K562 (cell line): Measurements from ENCODE around the gene ZKSCAN3. TPM values are rescaled to one million over a fixed set of nuclear protein-coding genes. Genes with fewer than 3 reads are reported as not detected.

ENCODE experiments used
- BACH1 ChIP-seq: fragments of 200-800 bp; sonication (Bioruptor generic); IDR thresholded peaks from 2 replicates; pipeline ENCODE4 v1.6.1; 2016; ENCODE audit warnings: missing genetic modification characterization, missing compliant biosample characterization
- DIDO1 ChIP-seq: fragments of 450-650 bp; IDR thresholded peaks from 2 replicates; pipeline ENCODE4 v1.6.1; 2016; ENCODE audit warnings: low read depth, missing biosample characterization, missing genetic modification characterization
- DNMT1 ChIP-seq: fragments of 450-650 bp; IDR thresholded peaks from 2 replicates; pipeline ENCODE4 v1.6.1; 2016; ENCODE audit warnings: antibody characterized with exemption, mild to moderate bottlenecking
- E2F3 ChIP-seq: fragments of 250-450 bp; sonication (Bioruptor Pico); IDR thresholded peaks from 2 replicates; pipeline ENCODE4 v1.4.0; 2020; ENCODE audit warnings: mild to moderate bottlenecking
- ESRRA ChIP-seq: fragments of 450-650 bp; IDR thresholded peaks from 2 replicates; pipeline ENCODE4 v1.6.1; 2014; ENCODE audit warnings: low read depth, mild to moderate bottlenecking, moderate library complexity, borderline replicate concordance
- FOXJ3 ChIP-seq: sonication (generic); formaldehyde crosslinking; IDR thresholded peaks from 2 replicates; pipeline ENCODE4 v1.4.0; 2020; ENCODE audit warnings: mild to moderate bottlenecking, missing genetic modification reagents
- GTF2A2 ChIP-seq: IDR thresholded peaks from 2 replicates; pipeline ENCODE4 v1.6.1; 2016; ENCODE audit warnings: mild to moderate bottlenecking, missing genetic modification characterization, missing compliant biosample characterization
- KLF6 ChIP-seq: fragments of 250-450 bp; sonication (Bioruptor Pico); IDR thresholded peaks from 2 replicates; pipeline ENCODE4 v1.4.0; 2020; ENCODE audit warnings: mild to moderate bottlenecking, moderate library complexity, borderline replicate concordance
- MAFG ChIP-seq: fragments of 450-650 bp; conservative IDR thresholded peaks from 2 replicates; pipeline ENCODE4 v1.6.1; 2016; ENCODE audit warnings: missing genetic modification characterization, missing compliant biosample characterization
- NBN ChIP-seq: fragments of 450-650 bp; IDR thresholded peaks from 2 replicates; pipeline ENCODE4 v1.6.1; 2016; ENCODE audit warnings: low read depth, mild to moderate bottlenecking
- NFE2 ChIP-seq: IDR thresholded peaks from 2 replicates; pipeline ENCODE4 v1.6.1; 2014; ENCODE audit warnings: antibody characterized with exemption, low read depth
- NR4A1 ChIP-seq, 2 experiments: fragments of 250-450 bp in 1 of 2; fragments of 450-650 bp in 1 of 2; sonication (Bioruptor Pico) in 1 of 2; IDR thresholded peaks; 2 replicates each; pipeline versions ENCODE4 v1.4.0 to v1.6.1; 2016 to 2020; ENCODE audit warnings: mild to moderate bottlenecking in 2 of 2, missing compliant biosample characterization in 1 of 2, missing genetic modification characterization in 1 of 2, moderate library complexity in 1 of 2
- PCBP2 ChIP-seq: fragments of 200-400 bp; formaldehyde crosslinking; IDR thresholded peaks from 2 replicates; pipeline ENCODE4 v1.6.1; 2018; ENCODE audit warnings: low read length, low read depth, mild to moderate bottlenecking, moderate library complexity; ENCODE audit not compliant: poor library complexity, severe bottlenecking
- POLR2A ChIP-seq: fragments of 450-650 bp; conservative IDR thresholded peaks from 2 replicates; pipeline ENCODE4 v1.6.1; 2016
- POLR2G ChIP-seq: fragments of 200-400 bp; formaldehyde crosslinking; IDR thresholded peaks from 2 replicates; pipeline ENCODE4 v1.6.1; 2017; ENCODE audit warnings: low read depth, mild to moderate bottlenecking, antibody characterized with exemption, low read length, moderate library complexity
- RFX1 ChIP-seq: fragments of 450-650 bp; IDR thresholded peaks from 2 replicates; pipeline ENCODE4 v1.6.1; 2016; ENCODE audit warnings: mild to moderate bottlenecking, moderate library complexity
- YY1 ChIP-seq, 3 experiments: IDR thresholded peaks; 2 replicates each; pipeline ENCODE4 v1.6.1; 2011; ENCODE audit warnings: low read length in 2 of 3, mild to moderate bottlenecking in 2 of 3, moderate library complexity in 2 of 3, borderline replicate concordance in 1 of 3, control low read depth in 1 of 3, low read depth in 1 of 3; ENCODE audit not compliant: insufficient read depth in 3 of 3, insufficient replicate concordance in 2 of 3, control insufficient read depth in 1 of 3, insufficient read length in 1 of 3; ENCODE audit errors: extremely low read depth in 1 of 3
- ZNF232 ChIP-seq: sonication (generic); formaldehyde crosslinking; IDR thresholded peaks from 2 replicates; pipeline ENCODE4 v1.8.0; 2022; ENCODE audit warnings: mild to moderate bottlenecking, missing genetic modification reagents
- ZNF316 ChIP-seq: fragments of 450-650 bp; IDR thresholded peaks from 2 replicates; pipeline ENCODE4 v1.6.1; 2016
- polyA plus RNA-seq, 8 experiments: library from polyadenylated mRNA; depleted of rRNA in 4 of 8; stranded (reverse) in 5 of 8; unstranded in 3 of 8; fragments of >200 nt; fragmentation: Nextera tagmentation in 2 of 8; fragmentation: Illumina TruSeq in 1 of 8; extraction: Ambion mirVana in 2 of 8; extraction: Trizol in 1 of 8; gene quantifications; 2 replicates each; pipeline versions ENCODE4 v1.2.1 to v1.2.3, GENCODE V29; 2011 to 2014; ENCODE audit warnings: inconsistent platforms in 1 of 8, missing spikeins in 1 of 8
- total RNA-seq, 7 experiments: library from RNA; depleted of rRNA in 6 of 7; stranded (reverse); fragments of >200 nt in 6 of 7; fragmentation: Illumina TruSeq in 2 of 7; extraction: Trizol in 2 of 7; gene quantifications; 2 replicates each; pipeline versions ENCODE4 v1.2.1 to v1.2.3, GENCODE V29; 2011 to 2021; ENCODE audit warnings: low replicate concordance in 1 of 7
- TF ChIP-seq, protein P1 (sequence below): fragments of 450-650 bp; IDR thresholded peaks from 2 replicates; pipeline ENCODE4 v1.6.1; 2016; ENCODE audit warnings: mild to moderate bottlenecking, moderate library complexity

Gene ZKSCAN3
- total and polyA plus RNA-seq, 9 of the 15 experiments (the other 6 are each of a cell fraction or from before 2014, with no cell fraction given), result 3.0 to 12.4 (median 10.2) TPM

DNA sequence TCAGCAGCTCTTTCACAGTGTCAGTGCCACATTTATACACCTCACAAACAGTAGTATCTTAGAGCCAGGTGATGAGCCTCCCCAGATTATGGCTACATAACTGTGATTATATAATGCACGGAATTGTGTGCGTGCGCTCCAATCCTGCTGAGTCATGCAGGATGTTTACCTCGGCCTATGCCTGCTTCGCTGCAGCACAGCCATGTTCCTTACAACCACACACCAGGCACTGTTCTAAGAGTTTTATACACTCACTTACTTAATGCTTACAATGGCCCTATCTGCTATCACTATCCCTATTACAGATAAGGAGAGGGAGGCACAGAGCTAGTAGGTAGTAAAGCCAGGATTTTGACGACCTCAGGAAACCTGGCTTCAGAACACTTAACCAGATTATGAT, 7.3 kb downstream of the ZKSCAN3 start (continued):
- TF ChIP-seq, protein P1, sequence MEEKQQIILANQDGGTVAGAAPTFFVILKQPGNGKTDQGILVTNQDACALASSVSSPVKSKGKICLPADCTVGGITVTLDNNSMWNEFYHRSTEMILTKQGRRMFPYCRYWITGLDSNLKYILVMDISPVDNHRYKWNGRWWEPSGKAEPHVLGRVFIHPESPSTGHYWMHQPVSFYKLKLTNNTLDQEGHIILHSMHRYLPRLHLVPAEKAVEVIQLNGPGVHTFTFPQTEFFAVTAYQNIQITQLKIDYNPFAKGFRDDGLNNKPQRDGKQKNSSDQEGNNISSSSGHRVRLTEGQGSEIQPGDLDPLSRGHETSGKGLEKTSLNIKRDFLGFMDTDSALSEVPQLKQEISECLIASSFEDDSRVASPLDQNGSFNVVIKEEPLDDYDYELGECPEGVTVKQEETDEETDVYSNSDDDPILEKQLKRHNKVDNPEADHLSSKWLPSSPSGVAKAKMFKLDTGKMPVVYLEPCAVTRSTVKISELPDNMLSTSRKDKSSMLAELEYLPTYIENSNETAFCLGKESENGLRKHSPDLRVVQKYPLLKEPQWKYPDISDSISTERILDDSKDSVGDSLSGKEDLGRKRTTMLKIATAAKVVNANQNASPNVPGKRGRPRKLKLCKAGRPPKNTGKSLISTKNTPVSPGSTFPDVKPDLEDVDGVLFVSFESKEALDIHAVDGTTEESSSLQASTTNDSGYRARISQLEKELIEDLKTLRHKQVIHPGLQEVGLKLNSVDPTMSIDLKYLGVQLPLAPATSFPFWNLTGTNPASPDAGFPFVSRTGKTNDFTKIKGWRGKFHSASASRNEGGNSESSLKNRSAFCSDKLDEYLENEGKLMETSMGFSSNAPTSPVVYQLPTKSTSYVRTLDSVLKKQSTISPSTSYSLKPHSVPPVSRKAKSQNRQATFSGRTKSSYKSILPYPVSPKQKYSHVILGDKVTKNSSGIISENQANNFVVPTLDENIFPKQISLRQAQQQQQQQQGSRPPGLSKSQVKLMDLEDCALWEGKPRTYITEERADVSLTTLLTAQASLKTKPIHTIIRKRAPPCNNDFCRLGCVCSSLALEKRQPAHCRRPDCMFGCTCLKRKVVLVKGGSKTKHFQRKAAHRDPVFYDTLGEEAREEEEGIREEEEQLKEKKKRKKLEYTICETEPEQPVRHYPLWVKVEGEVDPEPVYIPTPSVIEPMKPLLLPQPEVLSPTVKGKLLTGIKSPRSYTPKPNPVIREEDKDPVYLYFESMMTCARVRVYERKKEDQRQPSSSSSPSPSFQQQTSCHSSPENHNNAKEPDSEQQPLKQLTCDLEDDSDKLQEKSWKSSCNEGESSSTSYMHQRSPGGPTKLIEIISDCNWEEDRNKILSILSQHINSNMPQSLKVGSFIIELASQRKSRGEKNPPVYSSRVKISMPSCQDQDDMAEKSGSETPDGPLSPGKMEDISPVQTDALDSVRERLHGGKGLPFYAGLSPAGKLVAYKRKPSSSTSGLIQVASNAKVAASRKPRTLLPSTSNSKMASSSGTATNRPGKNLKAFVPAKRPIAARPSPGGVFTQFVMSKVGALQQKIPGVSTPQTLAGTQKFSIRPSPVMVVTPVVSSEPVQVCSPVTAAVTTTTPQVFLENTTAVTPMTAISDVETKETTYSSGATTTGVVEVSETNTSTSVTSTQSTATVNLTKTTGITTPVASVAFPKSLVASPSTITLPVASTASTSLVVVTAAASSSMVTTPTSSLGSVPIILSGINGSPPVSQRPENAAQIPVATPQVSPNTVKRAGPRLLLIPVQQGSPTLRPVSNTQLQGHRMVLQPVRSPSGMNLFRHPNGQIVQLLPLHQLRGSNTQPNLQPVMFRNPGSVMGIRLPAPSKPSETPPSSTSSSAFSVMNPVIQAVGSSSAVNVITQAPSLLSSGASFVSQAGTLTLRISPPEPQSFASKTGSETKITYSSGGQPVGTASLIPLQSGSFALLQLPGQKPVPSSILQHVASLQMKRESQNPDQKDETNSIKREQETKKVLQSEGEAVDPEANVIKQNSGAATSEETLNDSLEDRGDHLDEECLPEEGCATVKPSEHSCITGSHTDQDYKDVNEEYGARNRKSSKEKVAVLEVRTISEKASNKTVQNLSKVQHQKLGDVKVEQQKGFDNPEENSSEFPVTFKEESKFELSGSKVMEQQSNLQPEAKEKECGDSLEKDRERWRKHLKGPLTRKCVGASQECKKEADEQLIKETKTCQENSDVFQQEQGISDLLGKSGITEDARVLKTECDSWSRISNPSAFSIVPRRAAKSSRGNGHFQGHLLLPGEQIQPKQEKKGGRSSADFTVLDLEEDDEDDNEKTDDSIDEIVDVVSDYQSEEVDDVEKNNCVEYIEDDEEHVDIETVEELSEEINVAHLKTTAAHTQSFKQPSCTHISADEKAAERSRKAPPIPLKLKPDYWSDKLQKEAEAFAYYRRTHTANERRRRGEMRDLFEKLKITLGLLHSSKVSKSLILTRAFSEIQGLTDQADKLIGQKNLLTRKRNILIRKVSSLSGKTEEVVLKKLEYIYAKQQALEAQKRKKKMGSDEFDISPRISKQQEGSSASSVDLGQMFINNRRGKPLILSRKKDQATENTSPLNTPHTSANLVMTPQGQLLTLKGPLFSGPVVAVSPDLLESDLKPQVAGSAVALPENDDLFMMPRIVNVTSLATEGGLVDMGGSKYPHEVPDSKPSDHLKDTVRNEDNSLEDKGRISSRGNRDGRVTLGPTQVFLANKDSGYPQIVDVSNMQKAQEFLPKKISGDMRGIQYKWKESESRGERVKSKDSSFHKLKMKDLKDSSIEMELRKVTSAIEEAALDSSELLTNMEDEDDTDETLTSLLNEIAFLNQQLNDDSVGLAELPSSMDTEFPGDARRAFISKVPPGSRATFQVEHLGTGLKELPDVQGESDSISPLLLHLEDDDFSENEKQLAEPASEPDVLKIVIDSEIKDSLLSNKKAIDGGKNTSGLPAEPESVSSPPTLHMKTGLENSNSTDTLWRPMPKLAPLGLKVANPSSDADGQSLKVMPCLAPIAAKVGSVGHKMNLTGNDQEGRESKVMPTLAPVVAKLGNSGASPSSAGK, result peak; percentile 10; the same call in 1 of the 2 replicates
- no peak for TF ChIP-seq GTF2A2 (tag)
- peak; percentile 91 for TF ChIP-seq BACH1 (tag)
- peak; percentile 96 for TF ChIP-seq MAFG (tag)
- TF ChIP-seq YY1 (IDR thresholded peaks at IDR 0.05; ENCODE audit: borderline replicate concordance in 1 of 3, control insufficient read depth in 1 of 3, extremely low read depth in 1 of 3, insufficient read depth in 3 of 3, insufficient read length in 1 of 3, insufficient replicate concordance in 2 of 3, low read depth in 1 of 3, low read length in 2 of 3), result peak in 1 of 3 experiments; percentile 70
- TF ChIP-seq PCBP2, result no peak
- peak; percentile 69; the same call in 1 of the 2 replicates for TF ChIP-seq KLF6 (CRISPR knock-in tag)
- TF ChIP-seq DIDO1 (tag), result no peak
- TF ChIP-seq FOXJ3 (CRISPR knock-in tag), result no peak
- TF ChIP-seq ZNF232, result no peak
- TF ChIP-seq POLR2A, result no peak
- TF ChIP-seq E2F3, result no peak
- no peak for TF ChIP-seq ESRRA
- TF ChIP-seq POLR2G, result no peak
- no peak for TF ChIP-seq RFX1
- TF ChIP-seq ZNF316, result peak; percentile 93
- peak; percentile 87 for TF ChIP-seq NFE2
- TF ChIP-seq NR4A1 (CRISPR knock-in tag; IDR thresholded peaks at IDR 0.05), result no peak
- TF ChIP-seq NR4A1 (tag; IDR thresholded peaks at IDR 0.05), result peak; percentile 93
- TF ChIP-seq NBN, result no peak
- TF ChIP-seq DNMT1, result no peak
